GM21360 (cell line): ENCODE measurements around the gene PCF11.
A peak's percentile ranks its signal among the peaks of the same experiment; 100 is the strongest.
"Not testable (repeated sequence)": the region's sequence is repeated elsewhere in the genome, so short reads cannot be mapped to it uniquely, and the experiment has no call there.

Source experiments
- ATAC-seq: cut with Tn5 transposase; IDR thresholded peaks from one replicate; pipeline ENCODE4 v1.9.1; 2021; ENCODE audit warnings: mild to moderate bottlenecking, moderate library complexity; ENCODE audit not compliant: unreplicated experiment

Gene PCF11

DNA sequence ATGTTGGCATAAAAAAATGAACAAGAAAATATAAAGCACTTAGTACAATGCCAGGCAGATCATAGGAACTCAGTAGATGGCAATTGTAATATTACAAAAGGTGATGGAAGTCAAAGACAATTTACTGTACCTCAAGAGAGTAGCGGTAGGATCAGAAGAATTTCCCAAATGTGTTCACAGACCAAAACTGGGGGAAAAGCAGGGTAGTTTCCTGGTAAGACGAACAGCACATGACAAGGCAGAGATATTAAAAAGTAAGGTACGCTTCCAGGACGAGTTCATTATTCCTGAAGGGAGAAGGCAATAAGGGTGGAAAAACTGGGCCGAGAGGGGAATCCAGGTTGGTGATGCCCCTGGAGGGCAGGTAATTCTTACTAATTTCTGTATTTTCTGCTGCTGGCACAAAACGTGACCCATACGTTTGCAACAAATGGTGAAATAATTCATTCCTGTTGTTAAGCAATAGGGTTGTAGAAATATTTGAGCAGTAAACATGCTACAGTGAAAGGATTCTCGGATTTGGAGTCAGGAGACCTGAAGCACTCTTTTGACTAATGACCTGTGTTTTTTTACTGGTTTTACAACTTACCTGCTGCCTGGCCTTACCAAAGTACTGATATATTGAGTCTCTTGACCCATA is 35.8 kb downstream of the PCF11 start:
- no peak for ATAC-seq

- ATAC-seq = peak; percentile 88
Measured at GRCh38 chr11:83193315-83194280, 36.7 kb downstream of the PCF11 start, which contains the start of gene ANKRD42. Gene ANKRD42 (plus strand): TSS chr11:83193712. CDS start chr11:83194671, 959 bp downstream.

GRCh38 chr11:83194281-83195142 is 37.6 kb downstream of the PCF11 start:
- peak; percentile 46 for ATAC-seq

DNA sequence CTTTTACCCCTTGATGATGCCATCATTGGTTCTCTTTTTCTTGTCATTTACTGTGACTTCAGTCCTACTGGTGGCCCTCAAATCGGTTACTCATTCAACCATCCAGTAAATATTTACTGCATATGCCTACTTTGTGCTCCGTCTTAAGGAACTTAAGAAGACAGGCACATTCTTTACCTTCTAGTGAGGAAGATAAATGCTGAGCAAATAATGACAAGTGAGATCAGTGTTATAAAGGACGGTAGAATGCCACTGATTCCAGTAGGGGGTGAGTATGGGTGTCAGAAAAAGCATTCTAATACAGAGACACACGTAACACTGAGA is 38.2 kb downstream of the PCF11 start:
- no peak for ATAC-seq

DNA sequence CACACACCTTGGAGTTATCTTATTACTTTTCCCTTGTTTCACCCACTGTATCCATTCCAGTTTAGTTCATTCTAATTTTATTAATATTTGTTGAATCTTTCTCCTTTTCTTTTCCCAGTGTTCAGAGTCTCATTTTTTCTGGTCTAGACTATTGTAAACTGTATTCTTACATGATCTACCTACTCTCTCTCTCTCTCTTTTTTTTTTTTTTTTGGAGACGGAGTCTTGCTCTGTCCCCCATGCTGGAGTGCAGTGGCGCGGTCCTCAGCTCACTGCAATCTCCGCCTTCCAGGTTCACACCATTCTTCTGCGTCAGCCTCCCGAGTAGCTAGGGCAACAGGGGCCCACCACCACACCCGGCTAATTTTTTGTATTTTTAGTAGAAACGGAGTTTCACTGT is 38.7 kb downstream of the PCF11 start:
- ATAC-seq = no peak

GRCh38 chr11:83200035-83200434 is 43.1 kb downstream of the PCF11 start:
- no peak for ATAC-seq

GRCh38 chr11:83205608-83206185 is 48.8 kb downstream of the PCF11 start:
- no peak for ATAC-seq

- no peak for ATAC-seq
Measured at GRCh38 chr11:83206221-83206620, 49.3 kb downstream of the PCF11 start.

GRCh38 chr11:83206771-83207382 is 49.9 kb downstream of the PCF11 start:
- not testable (repeated sequence) for ATAC-seq

DNA sequence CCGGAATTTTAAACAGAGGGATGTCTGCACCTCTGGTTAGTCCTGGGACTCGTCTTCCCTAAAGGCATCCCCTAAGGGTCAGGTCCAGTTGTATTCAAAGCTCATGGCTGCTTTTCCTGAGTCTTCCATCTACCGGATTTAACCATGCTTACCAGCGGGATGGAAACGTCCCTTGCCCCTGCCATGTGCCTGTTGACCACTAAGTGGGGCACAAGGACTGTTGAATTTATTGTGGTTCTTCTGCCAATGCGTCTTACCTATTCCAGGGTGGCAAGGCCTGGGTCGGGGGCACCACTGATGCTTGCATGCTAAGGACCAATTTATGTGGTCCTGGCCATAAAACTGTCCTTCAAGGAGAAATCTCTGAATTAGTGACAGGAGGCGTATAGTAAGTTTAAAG is 62.2 kb downstream of the PCF11 start:
- no peak for ATAC-seq

DNA sequence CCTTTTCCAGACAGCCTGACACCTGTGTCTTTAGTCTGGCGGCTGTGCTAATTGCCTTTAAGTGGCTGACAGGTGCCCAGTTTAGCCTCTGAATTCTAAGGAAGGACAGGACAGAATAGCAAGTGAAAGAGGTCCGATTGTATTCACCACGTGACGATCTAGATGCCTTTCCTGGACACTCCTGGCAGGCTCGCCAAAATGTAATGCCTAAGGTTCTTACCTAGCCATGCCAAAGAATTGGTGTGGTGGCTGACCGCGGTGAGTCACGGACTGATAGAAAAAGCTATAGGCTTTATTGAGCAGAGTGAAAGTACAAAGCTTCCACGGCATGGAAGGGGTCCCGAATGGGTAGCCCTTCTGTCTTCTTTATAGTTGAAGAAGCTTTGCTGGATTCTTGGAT is 63.3 kb downstream of the PCF11 start:
- ATAC-seq = no peak

- ATAC-seq = no peak
Measured at GRCh38 chr11:83221694-83222093, 64.8 kb downstream of the PCF11 start.

DNA sequence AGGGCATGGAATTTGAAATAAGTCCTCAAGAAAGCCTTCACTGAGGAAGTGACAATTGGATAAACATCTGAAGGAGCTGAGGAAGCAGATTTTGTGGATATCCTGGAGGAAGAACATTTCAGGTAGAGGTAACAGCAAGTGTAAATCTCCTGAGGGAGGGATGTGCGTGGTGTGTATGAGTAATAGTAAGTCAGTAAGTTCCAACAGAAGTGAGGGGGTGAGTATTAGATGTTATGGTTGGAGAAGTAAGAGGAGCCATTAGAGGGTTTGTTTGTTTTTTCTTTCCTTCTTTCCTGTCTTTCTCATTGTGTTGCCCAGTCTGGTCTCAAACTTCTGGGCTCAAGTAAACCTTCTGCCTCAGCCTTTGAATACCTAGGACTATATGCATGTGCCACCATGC is 65.6 kb downstream of the PCF11 start:
- no peak for ATAC-seq

DNA sequence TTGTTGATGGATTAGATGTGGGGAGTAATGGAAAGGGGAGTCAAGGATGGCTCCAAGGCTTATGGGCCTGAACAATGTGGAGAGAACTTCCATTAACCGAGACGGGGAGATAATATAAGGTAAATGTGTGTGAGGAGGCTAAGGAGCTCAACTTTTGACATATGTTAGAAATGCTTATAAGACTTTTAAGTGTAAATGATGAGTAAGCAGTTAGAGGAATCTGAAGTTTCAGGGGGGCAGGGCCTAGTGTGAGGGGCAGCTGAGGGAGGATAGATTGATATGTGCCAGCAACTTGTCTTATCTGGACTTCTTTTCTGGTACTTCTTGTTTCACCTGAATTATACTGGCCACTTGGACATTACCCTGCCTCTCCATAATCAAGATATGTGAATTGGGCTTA is 66.5 kb downstream of the PCF11 start:
- no peak for ATAC-seq

- ATAC-seq = no peak
Measured at GRCh38 chr11:83235825-83236224, 78.9 kb downstream of the PCF11 start.
